Parathyroid adenoma (tissue), 2 donors: ENCODE results near the gene SPATS2.

Experiments used
- H2AFZ ChIP-seq: fragments of 300-600 bp; sonication (generic); one replicate; pipeline ENCODE4 v1.7.0; 2017; ENCODE audit warnings: antibody characterized with exemption, mild to moderate bottlenecking
- H3K27ac ChIP-seq: fragments of 300-600 bp; sonication (generic); one replicate; pipeline ENCODE4 v1.7.0; 2017
- H3K27me3 ChIP-seq: fragments of 300-600 bp; sonication (generic); one replicate; pipeline ENCODE4 v1.7.0; 2017; ENCODE audit warnings: low read length; ENCODE audit not compliant: control insufficient read depth, insufficient read depth
- H3K36me3 ChIP-seq: fragments of 300-600 bp; sonication (generic); one replicate; pipeline ENCODE4 v1.7.0; 2017; ENCODE audit warnings: low read length; ENCODE audit not compliant: control insufficient read depth, insufficient read depth
- H3K4me1 ChIP-seq: fragments of 300-600 bp; sonication (generic); one replicate; pipeline ENCODE4 v1.7.0; 2017; ENCODE audit warnings: control low read depth
- H3K4me2 ChIP-seq: fragments of 300-600 bp; sonication (generic); one replicate; pipeline ENCODE4 v1.7.0; 2017; ENCODE audit warnings: low read length
- H3K4me3 ChIP-seq: fragments of 300-600 bp; sonication (generic); one replicate; pipeline ENCODE4 v1.7.0; 2017; ENCODE audit warnings: low read depth, low read length
- H3K79me2 ChIP-seq: fragments of 300-600 bp; sonication (generic); one replicate; pipeline ENCODE4 v1.7.0; 2017; ENCODE audit warnings: control low read depth
- H3K9ac ChIP-seq: fragments of 300-600 bp; sonication (generic); one replicate; pipeline ENCODE4 v1.7.0; 2017; ENCODE audit warnings: mild to moderate bottlenecking
- H3K9me3 ChIP-seq: fragments of 300-600 bp; sonication (generic); one replicate; pipeline ENCODE4 v1.7.0; 2017; ENCODE audit warnings: low read length; ENCODE audit not compliant: control insufficient read depth
- TF ChIP-seq, protein P1 (sequence below): fragments of 300-600 bp; sonication (generic); IDR thresholded peaks from one replicate; pipeline ENCODE4 v1.7.0; 2017; ENCODE audit warnings: antibody characterized with exemption, mild to moderate bottlenecking
- donor health status: primary hyperparathyroidism.

The SPATS2 gene

DNA sequence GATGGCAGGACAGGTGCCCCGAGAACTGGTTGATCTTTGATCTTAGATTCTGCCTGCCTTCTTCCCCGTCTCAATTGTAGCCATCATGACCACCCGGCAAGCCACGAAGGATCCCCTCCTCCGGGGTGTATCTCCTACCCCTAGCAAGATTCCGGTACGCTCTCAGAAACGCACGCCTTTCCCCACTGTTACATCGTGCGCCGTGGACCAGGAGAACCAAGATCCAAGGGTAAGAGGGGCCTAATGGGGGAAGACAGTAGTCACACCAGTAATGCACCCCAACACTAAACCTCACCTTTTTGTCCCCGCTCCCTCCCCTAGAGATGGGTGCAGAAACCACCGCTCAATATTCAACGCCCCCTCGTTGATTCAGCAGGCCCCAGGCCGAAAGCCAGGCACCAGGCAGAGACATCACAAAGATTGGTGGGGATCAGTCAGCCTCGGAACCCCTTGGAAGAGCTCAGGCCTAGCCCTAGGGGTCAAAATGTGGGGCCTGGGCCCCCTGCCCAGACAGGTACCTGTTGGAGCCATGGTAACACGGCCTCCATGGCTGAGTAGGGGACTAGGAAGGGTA lies 43.7 kb upstream of the SPATS2 start:
- TF ChIP-seq, protein P1, sequence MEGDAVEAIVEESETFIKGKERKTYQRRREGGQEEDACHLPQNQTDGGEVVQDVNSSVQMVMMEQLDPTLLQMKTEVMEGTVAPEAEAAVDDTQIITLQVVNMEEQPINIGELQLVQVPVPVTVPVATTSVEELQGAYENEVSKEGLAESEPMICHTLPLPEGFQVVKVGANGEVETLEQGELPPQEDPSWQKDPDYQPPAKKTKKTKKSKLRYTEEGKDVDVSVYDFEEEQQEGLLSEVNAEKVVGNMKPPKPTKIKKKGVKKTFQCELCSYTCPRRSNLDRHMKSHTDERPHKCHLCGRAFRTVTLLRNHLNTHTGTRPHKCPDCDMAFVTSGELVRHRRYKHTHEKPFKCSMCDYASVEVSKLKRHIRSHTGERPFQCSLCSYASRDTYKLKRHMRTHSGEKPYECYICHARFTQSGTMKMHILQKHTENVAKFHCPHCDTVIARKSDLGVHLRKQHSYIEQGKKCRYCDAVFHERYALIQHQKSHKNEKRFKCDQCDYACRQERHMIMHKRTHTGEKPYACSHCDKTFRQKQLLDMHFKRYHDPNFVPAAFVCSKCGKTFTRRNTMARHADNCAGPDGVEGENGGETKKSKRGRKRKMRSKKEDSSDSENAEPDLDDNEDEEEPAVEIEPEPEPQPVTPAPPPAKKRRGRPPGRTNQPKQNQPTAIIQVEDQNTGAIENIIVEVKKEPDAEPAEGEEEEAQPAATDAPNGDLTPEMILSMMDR = no peak
- no peaks in the 10 kb centered on the region for H3K36me3 ChIP-seq
- no peak overlapping the region for H3K27ac ChIP-seq
- H3K4me1 ChIP-seq = no peaks in the 10 kb centered on the region
- peak overlapping the region; percentile 74 for H3K4me3 ChIP-seq
- H3K9me3 ChIP-seq = no peaks in the 10 kb centered on the region
- H3K27me3 ChIP-seq = no peaks in the 10 kb centered on the region
- H2AFZ ChIP-seq = peak overlapping the region; percentile 99
- H3K4me2 ChIP-seq = peak overlapping the region; percentile 80
- H3K9ac ChIP-seq = no peak overlapping the region
- no peaks in the 10 kb centered on the region for H3K79me2 ChIP-seq

DNA sequence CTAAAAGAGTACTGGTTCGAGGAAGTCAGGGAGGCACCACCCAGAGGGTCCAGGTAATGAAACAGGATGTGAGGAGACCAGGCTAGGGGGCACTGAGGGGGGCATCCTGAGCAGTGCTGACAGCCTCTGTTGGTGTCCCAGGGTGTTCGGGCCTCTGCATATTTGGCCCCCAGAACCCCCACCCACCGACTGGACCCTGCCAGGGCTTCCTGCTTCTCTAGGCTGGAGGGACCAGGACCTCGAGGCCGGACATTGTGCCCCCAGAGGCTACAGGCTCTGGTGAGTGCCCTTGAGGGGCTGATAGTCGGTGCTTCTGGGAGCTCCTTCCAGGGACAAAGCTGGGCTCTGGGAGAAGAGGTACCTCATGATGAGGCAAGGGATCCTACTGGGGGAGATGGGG lies 41.7 kb upstream of the SPATS2 start:
- Histone ChIP-seq H3K9me3 (no peaks in the 10 kb centered on the region), H3K79me2 (no peaks in the 10 kb centered on the region), H3K27me3 (no peaks in the 10 kb centered on the region), H3K27ac (no peak overlapping the region), H3K4me1 (no peaks in the 10 kb centered on the region), H2AFZ (no peak overlapping the region), H3K36me3 (no peaks in the 10 kb centered on the region), H3K4me3 (no peak overlapping the region), H3K9ac (no peak overlapping the region), H3K4me2 (no peak overlapping the region)
- TF ChIP-seq, protein P1 = no peak

DNA sequence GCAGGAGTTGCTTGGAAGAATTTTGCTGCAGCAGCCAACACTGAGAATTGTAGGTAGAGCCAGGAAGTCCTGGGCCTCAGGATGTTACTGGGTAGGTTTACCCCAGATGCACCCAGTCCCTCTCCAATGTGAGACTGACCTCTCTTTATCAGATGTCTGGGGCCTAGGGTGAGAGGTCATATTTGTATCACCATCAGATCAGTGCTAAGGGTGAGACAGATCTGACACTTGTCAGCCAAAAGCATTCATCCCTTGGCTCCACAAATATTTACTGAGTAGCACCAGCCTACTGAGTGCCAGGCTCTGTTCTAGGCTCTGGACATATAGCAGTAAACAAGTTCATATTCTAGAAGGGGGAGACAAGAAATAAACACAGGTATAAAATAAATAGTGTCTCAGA lies 39.9 kb upstream of the SPATS2 start:
- TF ChIP-seq, protein P1 = no peak

DNA sequence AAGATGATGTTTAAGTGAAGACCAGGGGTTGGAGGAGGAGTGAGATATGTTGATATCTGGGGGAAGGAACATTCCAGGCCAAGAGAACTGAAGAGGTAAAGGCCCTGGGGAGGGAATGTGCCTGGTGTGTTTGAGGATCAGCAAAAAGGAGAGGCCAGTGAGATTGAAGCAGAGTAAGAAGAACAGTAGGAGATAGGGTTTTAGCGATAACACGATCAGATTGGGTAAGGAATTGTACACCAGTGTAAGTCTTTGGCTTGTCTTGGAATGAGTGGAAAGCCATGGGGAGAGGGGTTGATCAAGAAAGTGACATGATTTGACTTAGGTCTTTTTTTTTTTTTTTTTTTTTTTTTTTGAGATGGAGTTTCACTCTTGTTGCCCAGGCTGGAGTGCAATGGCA lies 39.4 kb upstream of the SPATS2 start:
- TF ChIP-seq, protein P1 = no peak
- H3K9me3 ChIP-seq = no peaks in the 10 kb centered on the region
- no peaks in the 10 kb centered on the region for H3K36me3 ChIP-seq
- no peak overlapping the region for H2AFZ ChIP-seq
- no peak overlapping the region for H3K9ac ChIP-seq
- no peaks in the 10 kb centered on the region for H3K4me1 ChIP-seq
- H3K27me3 ChIP-seq = no peaks in the 10 kb centered on the region
- H3K79me2 ChIP-seq = no peaks in the 10 kb centered on the region
- no peak overlapping the region for H3K4me2 ChIP-seq
- no peak overlapping the region for H3K4me3 ChIP-seq
- H3K27ac ChIP-seq = no peak overlapping the region

More for the DNA sequence above, 39.9 kb upstream of the SPATS2 start:
- Histone ChIP-seq H3K4me3 (no peak overlapping the region), H3K4me1 (no peaks in the 10 kb centered on the region), H3K27me3 (no peaks in the 10 kb centered on the region), H3K4me2 (no peak overlapping the region), H3K36me3 (no peaks in the 10 kb centered on the region), H3K79me2 (no peaks in the 10 kb centered on the region), H3K9me3 (no peaks in the 10 kb centered on the region), H2AFZ (no peak overlapping the region), H3K27ac (no peak overlapping the region), H3K9ac (no peak overlapping the region)

DNA sequence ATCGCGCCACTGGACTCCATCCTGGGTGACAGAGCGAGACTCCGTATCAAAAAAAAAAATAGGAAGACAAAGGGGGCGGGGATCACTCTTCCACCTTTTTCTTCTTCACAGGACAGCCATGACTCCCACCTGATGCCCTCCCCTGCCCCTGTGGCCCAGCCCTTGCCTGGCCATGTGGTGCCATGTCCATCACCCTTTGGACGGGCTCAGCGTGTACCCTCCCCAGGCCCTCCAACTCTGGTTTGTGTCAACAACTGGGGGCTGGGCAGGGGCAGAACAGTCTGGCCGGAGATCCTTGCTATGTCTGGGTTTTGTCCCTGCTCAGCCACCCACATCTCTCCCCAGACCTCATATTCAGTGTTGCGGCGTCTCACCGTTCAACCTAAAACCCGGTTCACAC lies 38.4 kb upstream of the SPATS2 start:
- Histone ChIP-seq H2AFZ (no peak overlapping the region), H3K9me3 (no peaks in the 10 kb centered on the region), H3K4me3 (no peak overlapping the region), H3K4me2 (no peak overlapping the region), H3K27me3 (no peaks in the 10 kb centered on the region), H3K79me2 (no peaks in the 10 kb centered on the region), H3K9ac (no peak overlapping the region), H3K4me1 (no peaks in the 10 kb centered on the region), H3K36me3 (no peaks in the 10 kb centered on the region), H3K27ac (no peak overlapping the region)
- TF ChIP-seq, protein P1 = no peak
